HG02981 (cell line): ENCODE results near the gene LCAT.
"Not testable (repeated sequence)": the region's sequence is repeated elsewhere in the genome, so short reads cannot be mapped to it uniquely, and the experiment has no call there.

Experiments
- ATAC-seq: cut with Tn5 transposase; IDR thresholded peaks from one replicate; pipeline ENCODE4 v1.9.1; 2021; ENCODE audit warnings: mild to moderate bottlenecking, moderate library complexity; ENCODE audit not compliant: unreplicated experiment

The LCAT gene

DNA sequence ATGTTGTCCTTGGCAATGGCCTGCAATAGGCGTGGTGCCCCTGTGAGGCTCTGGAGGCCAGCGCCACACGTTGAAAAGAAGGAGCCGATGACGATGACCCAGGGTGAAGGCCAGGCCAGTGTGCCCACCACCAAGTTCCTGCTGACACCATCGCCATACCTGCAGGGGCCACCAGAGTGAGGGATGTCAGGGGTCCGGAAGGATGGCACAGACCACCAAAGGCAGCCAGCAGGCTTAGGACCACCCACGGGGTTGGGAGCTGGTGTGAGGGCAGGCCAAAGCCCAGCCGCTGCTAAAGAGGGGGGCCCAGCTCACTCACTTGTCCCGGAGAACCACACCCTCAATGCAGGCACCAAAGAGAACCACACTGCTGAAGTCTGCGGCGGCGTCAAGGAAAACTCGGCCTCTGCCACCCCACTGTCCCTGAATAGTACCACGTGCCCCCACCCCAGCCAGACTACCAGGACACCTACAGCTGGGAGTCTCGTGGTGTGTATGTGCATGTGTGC, 6.5 kb upstream of the LCAT start:
- no peak for ATAC-seq

DNA sequence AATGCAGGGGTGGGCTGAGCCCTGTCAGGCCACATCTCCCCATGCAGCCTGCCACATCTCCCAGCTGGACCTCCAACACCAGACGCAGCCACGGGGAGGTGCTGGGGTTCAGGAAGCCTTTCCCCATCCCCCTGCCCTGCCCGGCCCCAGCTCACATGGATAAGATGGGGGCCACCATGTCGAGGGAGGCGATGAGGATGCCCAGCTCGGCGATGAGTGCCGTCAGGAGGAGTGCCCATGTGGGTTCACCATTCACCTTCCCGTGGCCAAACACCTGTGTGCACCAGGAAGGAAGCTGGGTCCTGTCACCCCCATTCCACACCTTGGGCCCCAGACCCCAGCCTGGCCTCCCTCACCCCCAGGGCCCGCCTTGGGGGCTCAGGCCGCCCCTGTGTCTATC, 5.7 kb upstream of the LCAT start:
- no peak for ATAC-seq

DNA sequence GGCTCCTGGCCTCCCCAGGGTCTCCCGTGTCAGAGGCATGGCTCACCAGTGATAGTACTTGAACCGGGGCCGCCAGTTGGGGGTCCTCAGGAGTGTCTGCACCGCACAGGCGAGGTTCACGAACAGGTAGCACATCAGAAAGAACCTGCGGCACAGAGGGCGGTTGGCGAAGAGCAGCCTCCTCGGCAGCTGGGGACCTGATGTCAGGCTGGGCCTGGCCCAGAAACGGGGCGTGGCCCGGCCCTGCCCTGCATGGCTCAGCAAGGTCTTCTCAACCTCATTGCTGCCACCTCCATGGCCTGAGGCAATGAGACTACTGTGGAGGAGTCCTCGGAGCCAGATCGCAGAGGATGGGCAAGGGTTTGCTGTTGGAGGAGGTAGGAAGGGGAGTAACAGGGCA, 4.1 kb upstream of the LCAT start:
- ATAC-seq: no peak

DNA sequence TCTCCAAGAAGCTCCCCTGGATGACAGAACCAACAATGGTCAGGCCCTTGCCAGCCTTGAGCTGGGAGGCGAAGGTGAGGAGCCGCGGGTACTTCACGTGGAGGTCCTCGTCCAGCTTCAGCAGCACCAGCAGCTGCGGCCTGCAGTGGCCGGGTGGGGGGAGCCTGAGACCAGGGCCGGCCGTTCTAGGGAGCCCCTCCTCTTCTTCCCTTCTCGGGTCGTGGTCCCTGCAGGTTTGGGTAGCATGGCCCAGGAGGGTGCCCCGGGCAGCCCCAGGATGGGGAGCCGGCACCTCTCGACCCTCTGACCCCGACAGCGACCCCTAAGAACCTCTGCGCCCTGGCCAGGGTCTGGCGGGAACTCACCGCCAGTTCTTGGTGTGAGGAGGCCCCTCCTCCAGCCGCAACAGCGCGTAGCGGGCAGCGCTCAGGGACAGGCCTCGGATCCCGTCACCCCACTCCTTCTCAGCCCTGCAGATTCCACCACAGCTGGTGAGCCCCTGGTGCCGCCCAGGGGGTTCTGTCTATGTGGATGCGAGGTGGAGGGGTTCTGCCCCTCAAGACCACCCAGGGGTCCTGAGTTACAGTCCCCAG, 3.1 kb upstream of the LCAT start:
- no peak for ATAC-seq

DNA sequence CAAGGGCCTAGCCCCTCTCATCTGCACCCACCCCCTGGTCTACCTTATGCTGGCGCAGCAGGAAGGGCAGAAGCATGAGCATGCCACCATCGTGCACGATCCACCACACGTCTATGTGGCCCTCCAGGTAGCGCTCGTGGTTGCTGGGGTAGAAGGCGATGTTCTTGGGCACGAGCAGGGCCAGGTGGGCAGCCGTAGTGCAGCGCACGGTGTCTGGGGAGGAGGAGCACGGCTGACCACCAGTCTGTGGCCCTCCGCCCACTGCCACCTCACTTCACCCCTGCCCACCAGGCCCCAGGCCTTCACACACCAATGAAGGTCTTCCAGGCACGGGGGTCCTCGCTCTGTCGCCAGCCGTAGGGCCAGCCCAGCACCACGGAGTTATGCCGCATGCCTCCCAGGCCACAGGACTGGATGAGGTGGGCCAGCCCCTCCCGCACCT, 2.2 kb upstream of the LCAT start:
- no peak for ATAC-seq

DNA sequence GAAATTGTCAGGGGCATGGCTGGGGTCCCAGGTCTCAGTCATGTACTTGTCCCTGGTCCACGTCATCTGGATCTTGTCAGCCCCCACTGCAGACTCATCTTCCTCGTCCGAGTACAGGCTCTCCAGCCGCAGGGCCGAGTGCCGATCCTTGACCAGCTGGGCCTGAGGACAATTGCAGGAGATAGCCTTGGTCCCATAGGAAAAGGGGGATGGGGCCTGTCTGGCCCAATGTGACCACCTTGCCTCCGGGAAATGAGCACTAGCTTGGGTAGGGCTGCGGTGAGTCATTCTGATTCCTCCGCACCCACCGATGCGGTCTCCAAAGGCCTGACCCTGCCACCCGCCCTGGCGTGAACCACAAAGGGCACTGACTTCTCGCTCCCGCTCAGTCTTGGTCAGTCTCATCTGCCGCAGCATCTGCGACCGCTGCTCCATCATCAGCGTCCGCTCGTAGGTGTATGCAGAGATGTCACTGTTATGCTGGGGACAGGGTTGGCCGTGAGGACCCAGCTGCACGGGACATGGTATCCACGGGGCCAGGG, 1.5 kb upstream of the LCAT start:
- no peak for ATAC-seq

DNA sequence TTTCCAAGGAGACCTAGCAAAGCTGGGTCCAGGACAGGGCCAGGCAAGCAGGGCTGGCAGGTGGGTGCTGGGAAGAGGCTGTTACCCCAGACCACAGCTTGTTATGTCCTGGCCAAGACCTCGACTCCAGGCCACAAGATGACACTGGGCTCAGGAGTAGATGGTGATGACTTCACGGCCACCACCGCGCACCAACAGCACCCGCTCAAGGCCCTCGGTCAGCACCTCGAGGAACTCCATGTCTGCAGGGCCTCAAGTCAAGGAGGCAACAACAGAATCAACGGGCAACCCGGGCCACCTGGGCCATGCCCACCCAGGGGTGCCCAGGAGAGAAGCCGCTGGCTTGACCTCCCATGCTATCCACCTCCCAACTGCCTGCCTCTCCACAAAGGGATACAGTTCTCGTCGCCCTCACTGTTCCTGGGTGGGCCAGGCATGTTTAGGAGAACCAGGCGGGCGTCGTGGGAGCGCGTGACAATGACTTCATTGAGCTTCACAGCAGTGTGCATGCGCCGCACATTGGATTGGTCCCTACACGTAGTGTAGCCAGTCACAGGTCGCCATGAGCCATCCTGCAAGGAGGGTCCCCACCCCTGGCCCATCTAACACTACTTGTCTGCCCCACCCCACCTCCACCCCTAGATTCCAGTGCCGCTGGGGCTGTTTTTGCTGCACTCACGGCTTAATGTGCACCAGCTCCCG, 921 bp upstream of the LCAT start:
- ATAC-seq: no peak

DNA sequence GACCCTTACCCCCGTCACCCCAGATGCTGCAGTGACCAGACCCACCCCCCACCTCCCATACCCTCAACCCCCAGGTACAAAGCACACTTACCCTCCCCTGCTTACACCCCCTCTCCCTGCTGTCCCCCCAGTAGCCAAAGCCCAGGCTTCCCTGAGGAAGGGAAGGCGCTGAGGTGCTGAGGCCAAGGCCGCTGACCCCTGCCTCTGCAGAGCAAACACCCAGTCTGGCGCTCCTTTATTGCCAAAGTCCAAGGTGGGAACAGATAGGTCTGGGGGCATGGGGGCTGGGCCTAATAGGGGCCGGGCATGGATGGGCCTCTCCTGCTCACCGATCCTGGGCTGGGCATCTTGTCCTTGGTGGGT, 683 bp downstream of the LCAT start:
- ATAC-seq: no peak

DNA sequence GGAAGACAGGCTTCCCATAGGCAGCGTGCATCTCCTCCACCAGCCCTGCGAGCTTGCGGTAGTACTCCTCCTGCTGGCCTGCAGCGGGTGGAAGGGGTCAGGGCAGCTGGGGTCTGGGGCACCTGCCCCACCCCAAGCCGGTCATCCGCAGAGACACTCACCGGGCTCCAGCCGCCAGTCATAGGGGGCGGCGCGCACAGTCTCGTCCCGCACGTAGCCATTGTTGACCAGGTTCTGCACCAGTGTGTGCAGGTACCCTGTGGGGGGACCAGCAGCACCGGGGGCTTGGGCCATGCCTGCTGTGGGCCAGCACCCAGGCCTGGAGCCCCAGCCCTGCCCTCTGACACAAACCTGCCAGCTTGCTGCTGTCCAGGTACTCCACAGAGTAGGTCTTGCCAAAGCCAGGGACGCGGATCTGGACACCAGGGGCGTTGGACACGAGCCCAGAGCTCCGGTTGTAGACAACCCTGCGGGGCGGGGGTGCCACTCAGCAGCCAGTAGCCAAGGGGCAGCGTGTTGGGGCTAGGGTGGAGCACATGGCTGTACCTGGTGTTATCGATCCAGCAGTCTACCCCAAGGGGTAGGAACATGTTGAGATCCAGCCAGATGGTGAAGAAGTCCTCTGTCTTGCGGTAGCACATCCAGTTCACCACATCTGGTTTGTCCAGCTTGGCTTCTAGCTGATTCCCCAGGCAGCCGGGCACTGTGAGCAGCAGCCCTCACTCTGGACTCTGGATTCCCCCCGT, 1.2 kb downstream of the LCAT start:
- ATAC-seq: no peak

DNA sequence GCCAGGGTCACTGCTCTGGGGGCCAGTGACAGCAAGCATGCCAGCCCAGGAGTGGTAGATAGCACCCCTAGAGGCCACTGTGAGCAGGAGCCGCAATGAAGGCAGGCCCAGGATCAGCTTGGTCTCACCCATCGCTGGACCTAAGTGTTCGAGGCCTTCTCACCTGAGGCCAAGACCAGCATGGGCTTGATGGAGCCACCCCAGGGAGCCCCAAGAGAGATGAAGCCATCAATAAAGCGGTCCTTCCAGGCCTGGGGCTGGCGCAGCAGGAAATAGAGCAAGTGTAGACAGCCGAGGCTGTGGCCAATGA, 1.8 kb downstream of the LCAT start:
- no peak for ATAC-seq

DNA sequence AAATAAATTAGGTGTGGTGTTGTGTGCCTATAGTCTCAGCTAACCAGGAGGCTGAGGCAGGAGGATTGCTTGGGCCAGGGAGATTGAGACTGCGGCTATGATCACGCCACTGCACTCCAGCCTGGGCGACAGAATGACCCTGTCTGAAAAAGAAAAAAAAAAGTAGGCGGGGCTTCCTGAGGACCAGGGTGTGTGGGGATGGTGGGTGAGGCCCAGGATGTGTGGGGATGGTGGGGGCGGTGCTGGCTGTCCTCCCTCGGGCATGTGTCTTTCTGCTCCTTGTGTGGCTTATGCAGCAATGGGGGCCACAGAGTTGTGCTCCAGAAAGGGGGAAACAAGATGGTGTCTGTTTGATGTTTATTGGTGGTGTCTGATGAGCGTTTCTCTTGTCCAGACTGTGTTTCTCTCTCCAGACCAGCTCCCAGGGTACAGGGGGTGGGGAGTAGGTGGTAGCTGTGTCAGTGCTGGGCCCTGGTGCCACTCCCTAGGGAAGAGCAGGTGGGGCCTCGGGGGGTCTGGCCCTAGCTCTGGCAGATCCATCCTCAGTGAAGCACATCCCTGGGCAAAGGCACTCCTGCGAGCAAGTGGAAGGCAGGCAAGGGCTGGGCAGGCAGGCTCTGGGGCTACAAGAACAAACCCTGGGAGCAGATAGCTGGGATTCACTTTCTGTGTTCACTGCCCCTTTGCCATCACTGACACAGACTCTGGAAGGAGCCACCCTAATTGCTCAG, 2.3 kb downstream of the LCAT start:
- no peak for ATAC-seq

DNA sequence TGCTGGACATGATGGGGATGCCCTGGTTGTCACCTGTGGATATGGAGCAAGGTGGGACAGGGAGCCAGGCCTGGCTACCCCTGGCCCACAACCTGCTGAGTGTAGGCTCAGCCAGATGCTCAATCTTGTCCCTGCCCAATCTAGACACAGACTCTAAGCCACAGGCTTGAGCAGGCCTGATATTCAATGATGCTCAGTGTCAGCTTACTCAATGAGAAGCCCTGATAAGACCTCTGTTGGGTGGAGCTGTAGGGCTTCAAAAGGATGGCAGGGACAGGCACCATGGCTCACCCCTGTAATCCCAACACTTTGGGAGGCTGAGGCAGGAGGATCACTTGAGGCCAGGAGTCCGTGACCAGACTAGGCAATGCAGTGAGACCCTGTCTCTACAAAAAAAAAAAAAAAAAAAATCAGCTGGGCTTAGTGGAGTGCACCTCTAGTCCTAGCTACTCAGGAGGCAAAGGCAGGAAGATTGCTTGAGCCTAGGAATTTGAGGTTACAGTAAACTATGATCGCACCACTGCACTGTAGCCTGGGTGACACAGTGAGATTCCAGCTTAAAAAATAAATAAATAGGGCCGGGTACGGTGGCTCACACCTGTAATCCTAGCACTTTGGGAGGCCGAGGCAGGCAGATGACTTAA, 3.4 kb downstream of the LCAT start:
- no peak for ATAC-seq

DNA sequence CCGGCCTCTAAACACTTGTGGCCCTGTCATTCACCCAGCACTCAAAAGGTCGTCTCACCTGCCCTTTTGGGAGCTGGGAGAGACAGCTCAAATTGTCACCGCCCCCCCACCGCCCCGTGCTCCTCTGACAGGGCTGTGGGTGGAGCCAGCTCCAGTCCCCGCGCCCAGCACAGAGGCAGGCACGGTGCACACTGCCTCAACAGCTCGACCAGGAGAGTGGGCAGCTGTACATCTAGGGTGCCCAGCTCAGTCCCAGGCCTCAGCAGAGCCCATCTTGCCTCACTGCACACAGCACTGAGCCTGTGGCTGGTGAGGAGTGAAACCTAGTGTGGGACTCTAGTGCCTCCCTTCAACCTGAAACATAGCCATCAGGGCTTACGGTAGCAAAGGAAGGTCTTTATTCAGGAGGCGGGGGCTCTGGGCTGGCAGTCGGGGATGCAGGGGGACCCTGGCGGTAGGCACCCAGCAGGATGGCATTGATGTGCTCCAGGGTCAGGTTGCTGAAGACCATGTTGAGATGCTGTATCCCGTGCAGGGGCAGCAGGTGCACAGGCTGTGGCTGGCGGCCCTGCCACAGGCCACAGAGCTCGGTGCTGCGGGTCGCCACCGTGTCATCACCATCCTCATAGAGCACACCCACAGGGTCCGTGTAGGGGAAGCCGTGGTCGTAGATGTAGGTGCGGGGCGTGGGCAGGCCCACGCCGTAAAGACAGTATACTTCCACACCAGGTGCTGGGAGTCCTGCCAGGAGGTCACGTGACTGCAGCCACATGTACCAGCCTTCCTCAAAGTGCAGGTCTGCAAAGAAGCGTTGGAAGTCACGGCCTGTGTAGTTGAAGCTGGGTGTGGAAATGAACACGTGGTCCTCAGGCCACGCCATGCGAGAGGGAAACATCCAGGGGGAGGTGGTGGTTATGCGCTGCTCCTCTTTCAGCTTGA, 4.1 kb downstream of the LCAT start:
- ATAC-seq: no peak

DNA sequence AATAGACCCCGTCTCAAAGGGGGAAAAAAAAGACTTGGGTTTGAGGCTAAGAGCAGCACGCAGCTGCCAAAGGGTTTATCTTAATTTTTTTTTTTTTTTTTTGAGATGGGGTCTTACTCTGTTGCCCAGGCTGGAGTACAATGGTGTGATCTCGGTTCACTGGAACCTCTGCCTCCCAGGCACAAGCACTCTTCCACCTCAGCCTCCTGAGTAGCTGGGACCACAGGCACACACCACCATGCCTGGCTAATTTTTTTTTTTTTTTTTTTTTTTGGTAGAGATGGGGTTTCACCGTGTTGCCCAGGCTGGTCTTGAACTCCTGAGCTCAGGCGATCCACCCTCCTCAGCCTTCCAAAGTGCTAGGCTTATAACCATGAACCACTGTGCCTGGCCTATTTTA, 6.2 kb downstream of the LCAT start:
- not testable (repeated sequence) for ATAC-seq

DNA sequence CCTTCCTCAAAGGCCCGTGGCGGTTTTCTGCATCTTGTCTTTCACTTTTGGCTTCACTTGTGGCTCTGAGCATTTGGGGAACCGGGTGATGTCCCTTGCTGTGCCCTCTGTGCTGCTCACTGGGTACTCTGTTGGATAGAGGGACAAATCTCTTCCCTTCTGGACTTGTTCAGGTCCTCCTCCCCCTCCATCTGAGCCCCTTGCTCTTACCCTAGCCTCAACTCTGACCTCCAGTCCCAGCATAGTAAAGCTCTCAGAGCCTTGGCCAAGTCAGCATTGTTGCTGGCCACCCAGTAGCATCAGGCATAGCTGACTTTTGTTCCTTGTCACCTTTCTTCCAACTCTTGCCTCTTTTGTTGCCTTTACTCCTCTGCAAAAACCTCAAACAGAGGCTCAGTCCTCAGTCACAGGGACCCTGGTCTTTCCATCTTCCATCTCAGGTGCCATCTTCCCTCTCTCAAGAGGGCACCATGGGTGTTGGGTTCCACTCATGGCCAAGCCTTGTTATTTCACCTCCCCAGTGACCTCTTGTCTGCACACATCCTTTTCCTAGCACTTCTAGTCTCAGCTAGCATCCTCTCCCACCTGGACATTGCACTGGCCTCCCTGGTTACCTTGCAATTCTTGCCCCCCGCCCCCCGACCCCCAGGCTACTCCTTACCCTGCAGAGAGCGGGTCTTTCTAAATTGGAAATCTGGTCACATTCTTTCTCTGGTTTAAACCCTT, 6.9 kb downstream of the LCAT start:
- peak; percentile 51 for ATAC-seq

DNA sequence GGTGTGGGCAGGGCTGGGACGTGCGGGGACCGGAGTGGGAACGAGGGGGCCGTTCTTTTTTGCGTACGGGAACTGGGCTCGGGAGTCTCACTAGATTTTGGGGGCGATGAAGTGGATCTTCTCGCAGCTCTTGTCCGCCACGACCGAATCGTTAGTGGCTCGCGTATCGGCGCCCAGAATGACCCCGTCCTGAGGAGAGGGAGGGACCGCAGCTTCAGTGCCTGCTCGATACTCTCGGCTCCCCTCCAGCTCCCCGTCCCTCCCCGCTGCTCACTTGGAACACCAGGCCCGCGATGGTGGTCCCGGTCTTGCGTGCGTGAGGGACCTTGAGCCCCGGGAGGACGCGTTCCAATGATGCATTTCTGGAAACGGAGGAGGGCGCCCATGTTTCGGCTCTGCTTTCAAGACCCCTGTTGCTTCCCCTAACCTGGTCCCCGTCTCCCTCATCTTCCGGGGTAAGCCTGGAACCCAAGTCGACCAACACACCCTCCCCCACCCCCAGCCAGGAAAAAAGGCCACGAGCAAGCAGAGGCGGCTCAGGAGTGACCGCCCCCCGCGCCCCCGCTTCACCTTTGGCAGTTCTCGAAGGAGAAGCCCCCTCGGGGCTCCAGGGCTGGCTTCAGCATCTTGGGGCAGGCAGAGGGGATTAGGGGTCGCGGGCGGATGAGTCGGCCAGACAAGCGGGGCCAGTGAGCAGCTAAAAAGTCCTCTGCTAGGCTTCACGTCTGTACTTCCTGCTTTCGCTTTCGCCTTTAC, 7.6 kb downstream of the LCAT start, which contains the start of gene PSMB10:
Gene PSMB10 (minus strand): TSS at position 727 of the 756 bp plus-strand sequence. CDS start 101 bp downstream, at position 626.
- ATAC-seq: no peak

DNA sequence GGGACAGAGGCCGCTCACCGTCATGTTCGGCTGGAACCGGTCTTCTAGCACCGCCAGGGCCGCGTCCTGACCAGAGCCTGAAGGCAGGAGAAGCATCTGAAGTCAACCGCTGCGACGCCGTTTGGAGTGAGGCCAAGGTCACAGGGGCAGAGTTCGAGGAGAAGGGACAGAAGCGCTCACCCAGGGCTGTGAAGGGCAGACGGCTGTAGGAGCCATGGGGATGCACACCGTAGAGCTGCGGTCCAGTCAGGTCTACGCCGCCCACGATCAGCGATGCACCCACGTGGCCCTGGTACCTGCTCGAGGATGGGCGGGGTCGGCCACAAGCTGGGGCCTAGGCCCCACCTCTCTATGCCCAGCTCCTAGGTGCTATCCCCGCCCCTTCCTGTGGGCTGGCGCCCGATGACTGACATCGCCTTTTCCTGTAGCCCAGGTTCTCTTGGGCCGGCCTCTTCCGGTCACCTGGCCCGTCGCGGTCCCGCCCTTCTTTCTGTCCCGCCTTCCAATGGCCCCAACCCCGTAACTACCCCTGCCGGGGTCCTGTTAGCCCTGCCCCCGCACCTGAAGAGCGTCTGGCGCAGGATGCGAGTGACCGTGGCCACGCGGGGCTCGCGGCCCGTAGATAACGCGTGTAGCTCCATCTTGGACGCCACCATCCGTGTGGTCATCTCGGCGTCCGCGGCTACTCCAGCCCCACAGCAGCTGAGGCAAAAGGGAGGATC, 8.4 kb downstream of the LCAT start:
- peak; percentile 89 for ATAC-seq

DNA sequence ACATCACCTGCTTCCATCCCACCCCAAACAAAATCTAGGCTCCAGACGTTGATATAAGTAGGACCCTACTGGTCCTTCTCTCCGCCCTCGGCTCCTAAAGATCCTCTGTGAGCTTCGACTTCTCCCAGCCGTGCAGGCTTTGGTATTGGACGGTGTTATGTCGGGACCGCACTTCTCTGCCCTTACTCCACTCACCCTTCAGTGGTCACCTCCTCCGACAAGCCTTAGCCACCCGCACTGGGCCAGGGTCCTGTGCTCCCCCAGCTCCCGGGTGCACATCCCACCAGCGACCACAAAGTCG, 8.9 kb downstream of the LCAT start:
- no peak for ATAC-seq
